GM19351 (cell line): ENCODE data around the gene ZSCAN29.

Experiments
- ATAC-seq: cut with Tn5 transposase; IDR thresholded peaks from one replicate; pipeline ENCODE4 v1.9.1; 2021; ENCODE audit warnings: mild to moderate bottlenecking, moderate library complexity; ENCODE audit not compliant: unreplicated experiment

Gene ZSCAN29

GRCh38 chr15:43352693-43353382 lies 18.0 kb downstream of the ZSCAN29 start:
- ATAC-seq: no peak

- ATAC-seq: no peak
Measured at GRCh38 chr15:43347114-43347513, 23.7 kb downstream of the ZSCAN29 start.

GRCh38 chr15:43346305-43346704 lies 24.5 kb downstream of the ZSCAN29 start:
- ATAC-seq: no peak

GRCh38 chr15:43330780-43331087 lies 40.1 kb downstream of the ZSCAN29 start:
- peak; percentile 4 for ATAC-seq

- peak; percentile 94 for ATAC-seq
Measured at GRCh38 chr15:43329960-43330779, 40.7 kb downstream of the ZSCAN29 start, which contains the start of gene LCMT2. Gene LCMT2, minus strand, starts transcription at chr15:43330573. Its CDS starts 84 bp downstream, at chr15:43330489.

GRCh38 chr15:43329217-43329959 lies 41.5 kb downstream of the ZSCAN29 start:
- ATAC-seq: no peak

GRCh38 chr15:43325039-43325684 lies 45.7 kb downstream of the ZSCAN29 start:
- no peak for ATAC-seq

- ATAC-seq: no peak
Measured at GRCh38 chr15:43318990-43319771, 51.7 kb downstream of the ZSCAN29 start.

- ATAC-seq: no peak
Measured at GRCh38 chr15:43317566-43318184, 53.2 kb downstream of the ZSCAN29 start.

- no peak for ATAC-seq
Measured at GRCh38 chr15:43316971-43317346, 53.9 kb downstream of the ZSCAN29 start.

GRCh38 chr15:43316016-43316970 lies 54.5 kb downstream of the ZSCAN29 start:
- no peak for ATAC-seq

- ATAC-seq: no peak
Measured at GRCh38 chr15:43314171-43314570, 56.7 kb downstream of the ZSCAN29 start.

GRCh38 chr15:43312378-43312777 lies 58.5 kb downstream of the ZSCAN29 start:
- no peak for ATAC-seq
